ENCODE measurements around the gene CAMSAP2.

Gene CAMSAP2

DNA sequence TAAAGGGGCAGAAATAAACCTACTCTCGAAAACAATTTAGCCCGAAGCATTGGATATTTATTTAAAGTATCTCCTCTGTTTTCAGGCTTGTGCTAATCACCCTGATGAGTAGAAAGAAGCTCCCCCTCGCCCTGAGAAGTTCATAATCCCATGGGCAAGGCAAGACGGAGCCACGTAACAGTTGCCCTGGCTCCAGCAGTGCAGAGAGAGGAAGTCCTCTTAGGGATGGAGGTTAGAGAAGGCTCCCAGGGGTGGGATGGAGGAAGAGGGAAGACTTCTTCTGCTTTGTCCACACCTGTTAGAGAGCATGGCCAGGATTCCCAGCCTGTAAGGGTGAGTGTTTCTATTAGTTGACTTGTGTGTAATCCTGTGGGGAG, 130.7 kb downstream of the CAMSAP2 start:
- peaks cover 10% of the 10 kb centered on the region for H3K27me3 Mint-ChIP-seq (ENCODE audit: low read depth)
- H3K36me3 Mint-ChIP-seq (ENCODE audit: low read depth), result peaks cover 8% of the 10 kb centered on the region
- H3K27ac Mint-ChIP-seq, result no peak overlapping the region
- H3K4me3 Mint-ChIP-seq, result no peak overlapping the region
- TF ChIP-seq CTCF (IDR thresholded peaks at IDR 0.05; ENCODE audit: unreplicated experiment in 3 of 3), result no peak
- peaks cover 12% of the 10 kb centered on the region for H3K4me1 Mint-ChIP-seq
- no peaks in the 10 kb centered on the region for H3K9me3 Mint-ChIP-seq

- no peak overlapping the region for H3K27ac Mint-ChIP-seq
- H3K9me3 Mint-ChIP-seq, result no peaks in the 10 kb centered on the region
- no peak overlapping the region for H3K4me3 Mint-ChIP-seq
These were observed 131.2 kb downstream of the CAMSAP2 start for GRCh38 chr1:200869753-200870391.

DNA sequence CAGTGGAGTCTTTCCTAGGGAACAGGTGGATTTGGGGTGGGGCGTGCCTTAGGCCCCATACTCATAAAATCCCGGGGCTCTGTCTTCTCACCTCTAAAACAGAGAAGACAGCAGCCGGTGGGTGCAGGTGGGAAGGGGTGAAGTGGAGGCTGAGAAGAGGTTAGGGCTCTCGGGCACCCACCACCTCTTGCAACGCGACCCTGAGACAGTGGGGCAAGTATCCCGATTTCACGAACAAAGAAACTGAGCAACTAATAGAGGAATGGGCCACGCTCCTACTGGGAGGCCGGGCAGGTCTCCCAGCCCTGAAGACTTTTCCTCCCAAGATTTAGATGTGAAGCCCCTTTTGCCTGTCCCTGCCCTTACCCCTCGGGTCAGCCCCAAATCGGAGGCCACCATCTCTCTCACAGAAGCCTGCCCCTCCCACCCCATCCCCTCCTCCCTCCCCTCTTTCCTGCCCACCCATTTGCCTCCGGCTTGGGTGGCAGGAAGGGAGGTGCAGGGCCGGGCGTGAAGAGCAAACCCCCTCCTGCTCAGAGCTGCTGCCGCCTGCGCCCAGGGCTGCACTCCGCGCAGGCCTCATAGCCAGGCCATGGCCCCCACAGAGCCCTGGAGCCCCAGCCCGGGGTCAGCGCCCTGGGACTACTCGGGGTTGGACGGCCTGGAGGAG, 133.9 kb downstream of the CAMSAP2 start, which contains the start of gene GPR25:
GPR25 (plus strand) TSS at position 536 of the 670 bp plus-strand sequence; CDS start at position 593, 57 bp downstream.
- Mint-ChIP-seq H3K9me3 (no peaks in the 10 kb centered on the region), H3K27ac (no peak within 1 kb of the TSS), H3K4me1 (no peaks in the 10 kb centered on the region), H3K4me3 (no peak within 1 kb of the TSS), H3K36me3 (ENCODE audit: low read depth) (no peaks in the 10 kb centered on the region), H3K27me3 (ENCODE audit: low read depth) (peaks cover 10% of the 10 kb centered on the region)
- no peak for TF ChIP-seq CTCF (IDR thresholded peaks at IDR 0.05; ENCODE audit: unreplicated experiment in 3 of 3)

More at GRCh38 chr1:200869753-200870391, 131.2 kb downstream of the CAMSAP2 start:
- peaks cover 10% of the 10 kb centered on the region for H3K27me3 Mint-ChIP-seq (ENCODE audit: low read depth)
- TF ChIP-seq CTCF (IDR thresholded peaks at IDR 0.05; ENCODE audit: unreplicated experiment in 3 of 3), result no peak
- H3K4me1 Mint-ChIP-seq, result peaks cover 12% of the 10 kb centered on the region
- H3K36me3 Mint-ChIP-seq (ENCODE audit: low read depth), result peaks cover 6% of the 10 kb centered on the region

DNA sequence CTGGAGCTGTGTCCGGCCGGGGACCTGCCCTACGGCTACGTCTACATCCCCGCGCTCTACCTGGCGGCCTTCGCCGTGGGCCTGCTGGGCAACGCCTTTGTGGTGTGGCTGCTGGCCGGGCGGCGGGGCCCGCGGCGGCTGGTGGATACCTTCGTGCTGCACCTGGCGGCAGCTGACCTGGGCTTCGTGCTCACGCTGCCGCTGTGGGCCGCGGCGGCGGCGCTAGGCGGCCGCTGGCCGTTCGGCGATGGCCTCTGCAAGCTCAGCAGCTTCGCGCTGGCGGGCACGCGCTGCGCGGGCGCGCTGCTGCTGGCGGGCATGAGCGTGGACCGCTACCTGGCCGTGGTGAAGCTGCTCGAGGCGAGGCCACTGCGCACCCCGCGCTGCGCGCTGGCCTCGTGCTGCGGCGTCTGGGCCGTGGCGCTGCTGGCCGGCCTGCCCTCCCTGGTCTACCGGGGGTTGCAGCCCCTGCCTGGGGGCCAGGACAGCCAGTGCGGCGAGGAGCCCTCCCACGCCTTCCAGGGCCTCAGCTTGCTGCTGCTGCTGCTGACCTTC, 134.5 kb downstream of the CAMSAP2 start:
- Mint-ChIP-seq H3K27ac (no peak overlapping the region), H3K4me1 (no peaks in the 10 kb centered on the region), H3K27me3 (ENCODE audit: low read depth) (peaks cover 12% of the 10 kb centered on the region), H3K9me3 (no peaks in the 10 kb centered on the region), H3K36me3 (ENCODE audit: low read depth) (no peaks in the 10 kb centered on the region), H3K4me3 (no peak overlapping the region)
- TF ChIP-seq CTCF (IDR thresholded peaks at IDR 0.05; ENCODE audit: unreplicated experiment in 3 of 3), result no peak

GRCh38 chr1:200873671-200874397, 135.1 kb downstream of the CAMSAP2 start:
- peaks cover 16% of the 10 kb centered on the region for H3K27me3 Mint-ChIP-seq (ENCODE audit: low read depth)
- H3K36me3 Mint-ChIP-seq (ENCODE audit: low read depth), result no peaks in the 10 kb centered on the region
- H3K4me1 Mint-ChIP-seq, result no peaks in the 10 kb centered on the region
- H3K27ac Mint-ChIP-seq, result no peak overlapping the region
- no peaks in the 10 kb centered on the region for H3K9me3 Mint-ChIP-seq
- H3K4me3 Mint-ChIP-seq, result no peak overlapping the region
- TF ChIP-seq CTCF (IDR thresholded peaks at IDR 0.05; ENCODE audit: unreplicated experiment in 3 of 3), result no peak

All from nephron (organoid).